DMS79 treated with DMSO at 0.1 percent for 48 hours (cell line): ENCODE results near the gene WDR27.
"Not testable (repeated sequence)": the region's sequence is repeated elsewhere in the genome, so short reads cannot be mapped to it uniquely, and the experiment has no call there.

Experiments
- DNase-seq: peaks from one replicate; lab custom pipeline; 2025; lab: John Stamatoyannopoulos, UW

Gene WDR27

GRCh38 chr6:169520104-169520503 is 181.7 kb downstream of the WDR27 start:
- DNase-seq: no peak

DNA sequence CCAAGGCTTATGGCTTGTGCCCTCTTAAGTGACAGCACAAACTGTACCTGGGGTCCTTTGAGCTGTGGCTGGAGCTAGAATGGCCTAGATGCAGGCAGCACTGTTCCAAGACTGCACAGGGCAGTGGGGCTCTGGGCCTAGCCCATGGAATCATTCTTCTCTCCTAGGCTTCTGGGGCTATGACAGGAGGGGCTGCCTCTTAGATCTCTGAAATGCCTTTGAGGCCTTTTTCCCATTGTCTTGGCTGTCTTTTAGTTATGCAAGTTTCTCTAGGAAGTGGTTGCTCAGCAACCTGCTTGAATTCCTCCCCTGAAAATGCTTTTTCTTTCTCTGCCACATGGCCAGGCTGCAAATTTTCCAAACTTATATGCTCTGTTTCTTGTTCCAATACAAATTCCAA is 183.4 kb downstream of the WDR27 start:
- no peak for DNase-seq

- DNase-seq: no peak
Observed at GRCh38 chr6:169513478-169514193, 188.2 kb downstream of the WDR27 start.

GRCh38 chr6:169511785-169512184 is 190.0 kb downstream of the WDR27 start:
- DNase-seq: not testable (repeated sequence)

DNA sequence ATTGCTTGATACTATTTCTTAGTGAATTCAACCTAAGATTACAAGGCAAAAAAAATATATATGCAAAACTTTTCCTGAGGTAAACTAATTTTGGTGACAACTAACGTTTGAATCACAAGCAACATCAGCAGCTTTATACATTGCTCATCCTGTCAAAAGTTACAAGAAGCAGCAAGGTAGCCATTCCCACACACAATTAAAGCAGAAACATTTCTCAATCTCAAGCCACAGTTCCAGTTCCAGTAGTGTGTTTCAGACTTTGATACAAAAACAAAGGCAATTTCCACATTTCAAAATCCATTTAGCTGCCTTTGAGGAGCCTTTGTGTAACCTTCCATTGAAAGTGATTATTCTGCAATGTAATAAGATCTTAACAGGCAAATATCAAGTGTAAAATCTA is 191.0 kb downstream of the WDR27 start:
- DNase-seq: no peak

- no peak for DNase-seq
Observed at GRCh38 chr6:169508452-169508851, 193.4 kb downstream of the WDR27 start.

DNA sequence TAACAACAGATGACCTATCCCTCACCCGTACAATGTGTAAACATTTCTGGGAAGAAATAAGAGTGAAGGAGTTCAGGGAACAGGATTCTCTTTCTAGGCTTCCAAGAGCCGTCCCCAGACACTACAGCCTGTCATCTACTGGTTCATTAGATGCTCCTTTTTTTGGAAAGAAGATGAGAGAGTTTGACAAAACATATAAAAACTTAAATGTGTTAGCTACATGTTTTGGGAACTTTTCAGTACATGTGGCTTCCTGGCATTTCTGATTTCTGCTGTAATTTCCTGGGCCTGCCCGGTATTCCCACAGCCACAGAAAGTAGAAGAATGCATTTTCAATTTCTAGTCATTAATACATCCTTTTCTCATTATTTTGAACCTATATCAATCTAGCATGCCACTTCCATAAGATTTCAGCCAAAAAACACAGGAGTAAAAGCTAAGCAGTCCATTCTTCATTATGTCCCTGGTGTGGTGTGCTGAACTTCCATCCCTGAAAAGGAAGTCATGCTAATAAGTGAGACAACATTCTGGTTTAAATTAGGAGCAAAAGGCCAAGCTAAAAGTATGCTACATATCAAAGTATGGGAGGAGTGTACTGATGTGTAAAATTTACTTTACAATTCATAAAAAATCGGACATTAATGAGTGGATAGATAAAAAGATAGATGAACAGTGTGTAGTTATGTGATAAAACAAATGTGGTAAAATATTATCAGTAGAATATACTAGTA is 198.2 kb downstream of the WDR27 start:
- no peak for DNase-seq

- DNase-seq: no peak
Observed at GRCh38 chr6:169502445-169502844, 199.4 kb downstream of the WDR27 start.

GRCh38 chr6:169501777-169502313 is 200.0 kb downstream of the WDR27 start:
- DNase-seq: no peak

DNA sequence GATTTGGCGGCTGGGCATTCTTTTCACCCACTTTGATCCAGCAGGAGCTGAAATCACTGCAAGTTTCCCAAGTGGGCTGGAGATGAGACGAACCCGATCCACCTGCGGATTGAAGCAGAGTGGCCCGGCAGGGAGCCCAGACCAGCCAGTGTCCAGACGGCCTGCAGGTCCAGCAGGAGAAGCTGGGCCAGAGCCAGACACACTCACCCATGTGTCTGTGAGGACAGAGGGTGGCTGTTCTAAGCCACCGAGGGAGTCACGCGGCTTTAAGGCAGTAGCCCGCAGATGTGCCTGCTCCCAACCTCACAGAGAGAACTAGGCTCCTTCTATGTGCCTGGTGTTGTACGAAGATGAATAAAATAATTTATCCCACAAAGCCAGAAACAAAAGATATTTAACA is 200.7 kb downstream of the WDR27 start:
- DNase-seq: no peak

GRCh38 chr6:169500688-169501087 is 201.1 kb downstream of the WDR27 start:
- no peak for DNase-seq

DNA sequence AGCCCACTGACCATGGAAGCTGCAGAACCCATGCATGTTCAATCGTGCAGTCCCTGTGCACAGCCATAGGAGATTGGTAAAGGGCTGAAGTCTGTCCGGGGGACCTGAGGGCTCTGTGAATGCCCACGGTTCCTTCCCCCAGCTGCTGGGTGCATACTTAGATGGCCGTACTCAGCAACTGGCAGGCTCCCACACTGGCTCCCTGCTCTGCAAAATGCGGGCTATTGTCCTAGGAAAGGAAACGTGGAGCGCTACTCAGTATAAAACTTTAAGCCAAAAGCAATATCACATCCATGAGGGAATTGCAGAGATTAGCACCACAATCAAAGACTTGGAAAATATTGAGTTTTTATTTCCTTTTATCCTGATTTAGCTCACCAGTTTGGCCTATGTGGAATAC is 202.0 kb downstream of the WDR27 start:
- DNase-seq: no peak

DNA sequence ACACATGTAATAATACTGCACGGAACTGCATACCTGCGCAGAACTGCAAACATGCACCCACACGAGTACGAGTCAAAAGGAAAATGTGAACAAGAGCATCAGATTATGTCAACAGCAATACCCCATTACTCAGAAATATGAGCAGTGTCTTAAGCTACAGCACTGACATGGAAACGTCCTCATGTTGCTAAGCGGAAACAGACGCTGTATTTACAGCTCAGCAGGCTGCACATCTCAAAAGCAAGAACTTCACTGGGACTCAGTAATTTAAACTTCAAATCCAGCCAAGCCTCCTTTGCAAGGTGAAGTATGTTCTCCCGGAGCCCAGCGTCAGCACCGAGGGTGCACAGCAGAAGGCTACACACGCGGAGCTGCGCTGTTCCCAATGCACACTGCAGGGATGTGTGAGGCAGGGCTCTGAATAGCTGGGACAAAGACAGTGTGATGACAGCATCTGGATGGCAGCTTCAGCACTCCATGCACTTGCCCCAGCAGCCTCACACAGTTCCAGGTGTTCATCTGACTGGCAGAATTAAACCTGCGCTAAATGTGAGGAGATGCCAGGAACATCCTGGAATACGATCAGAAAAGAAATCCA is 202.8 kb downstream of the WDR27 start:
- no peak for DNase-seq

- no peak for DNase-seq
Observed at GRCh38 chr6:169495601-169496000, 206.2 kb downstream of the WDR27 start.

- DNase-seq: no peak
Observed at GRCh38 chr6:169494038-169494437, 207.8 kb downstream of the WDR27 start.

GRCh38 chr6:169491482-169491881 is 210.3 kb downstream of the WDR27 start:
- no peak for DNase-seq

DNA sequence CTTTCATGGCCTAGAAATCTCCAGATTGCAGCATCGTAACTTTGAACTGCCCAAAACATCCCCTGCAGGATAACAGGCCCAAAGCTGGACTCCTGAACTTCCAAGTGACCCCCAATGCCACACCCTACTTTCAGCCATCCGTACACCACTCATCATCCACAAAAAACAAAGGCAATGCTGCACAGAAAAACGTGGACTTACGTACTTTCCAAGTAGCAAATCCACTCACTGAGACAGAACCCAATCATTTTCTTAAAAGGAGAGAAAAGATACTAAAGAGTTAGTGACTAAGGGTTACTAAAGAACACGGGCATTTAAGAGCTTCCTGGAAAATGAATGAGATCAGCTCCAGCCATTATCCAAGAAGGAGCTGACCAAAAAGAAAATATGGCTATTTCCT is 211.0 kb downstream of the WDR27 start:
- no peak for DNase-seq

GRCh38 chr6:169490246-169490641 is 211.6 kb downstream of the WDR27 start:
- no peak for DNase-seq

DNA sequence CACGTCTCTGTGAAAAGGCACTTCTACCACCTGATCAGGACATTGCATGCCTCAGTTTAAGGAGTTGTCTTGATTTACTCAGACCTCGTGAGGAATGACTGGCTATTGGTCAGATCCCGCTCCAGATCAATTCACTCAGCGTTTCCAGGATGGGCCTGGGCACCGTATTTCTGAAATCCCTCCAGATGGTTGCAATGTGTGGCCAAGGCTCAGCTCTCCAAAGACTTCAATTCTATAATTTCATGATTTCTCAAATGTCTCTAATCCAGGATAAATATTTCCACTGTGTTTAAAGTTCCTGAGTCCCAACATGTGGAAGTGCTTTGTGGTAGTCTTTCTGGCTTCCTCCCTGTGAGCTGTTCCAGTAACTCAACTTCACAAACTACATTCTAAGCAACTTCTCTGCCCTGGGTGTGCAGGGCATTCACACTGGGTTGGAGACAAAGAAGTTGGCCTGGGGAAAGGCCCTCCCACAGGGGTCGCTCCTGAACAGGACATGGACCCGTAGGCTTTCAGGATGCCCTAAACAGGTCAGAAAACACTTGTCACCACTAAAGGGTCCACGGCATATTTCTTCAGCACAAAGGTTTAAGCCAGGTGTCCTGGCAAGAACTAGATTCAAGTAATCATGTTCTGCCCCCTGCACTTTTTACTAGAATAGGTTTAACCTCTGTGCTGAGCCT is 212.1 kb downstream of the WDR27 start:
- no peak for DNase-seq

GRCh38 chr6:169487579-169488436 is 214.0 kb downstream of the WDR27 start:
- no peak for DNase-seq

DNA sequence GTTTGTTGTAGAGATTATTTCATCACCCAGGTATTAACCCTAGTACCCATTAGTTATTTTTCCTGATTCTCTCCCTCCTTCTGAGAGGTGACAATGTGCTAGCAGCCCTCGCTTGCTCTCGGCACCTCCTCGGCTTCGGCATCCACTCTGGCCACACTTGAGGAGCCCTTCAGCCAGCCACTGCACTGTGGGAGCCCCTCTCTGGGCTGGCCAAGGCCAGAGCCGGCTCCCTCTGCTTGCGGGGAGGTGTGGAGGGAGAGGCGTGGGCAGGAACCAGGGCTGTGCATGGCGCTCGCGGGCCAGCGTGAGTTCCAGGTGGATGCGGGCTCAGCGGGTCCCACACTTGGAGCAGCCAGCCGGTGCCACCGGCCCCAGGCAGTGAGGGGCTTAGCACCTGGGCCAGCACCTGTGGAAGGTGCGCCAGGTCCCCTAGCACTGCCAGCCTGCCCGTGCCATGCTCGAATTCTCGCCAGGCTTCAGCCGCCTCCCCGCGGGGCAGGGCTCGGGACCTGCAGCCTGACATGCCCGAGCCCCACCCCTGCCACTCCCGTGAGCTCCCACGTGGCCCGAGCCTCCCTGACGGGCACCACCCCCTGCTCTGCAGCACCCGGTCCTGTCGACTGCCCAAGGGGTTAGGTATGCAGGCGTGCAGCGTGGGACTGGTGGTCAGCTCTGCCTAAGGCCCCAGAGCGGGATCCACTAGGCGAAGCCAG is 221.9 kb downstream of the WDR27 start:
- no peak for DNase-seq
